Stimulated activated CD4-positive, alpha-beta T cell treated with anti-CD3 and anti-CD28 coated beads, Interleukin-15, amount 100 ng/mL, for 1 hour (primary cell): ENCODE measurements around the gene FBLN7.
"Not testable (repeated sequence)": the region's sequence is repeated elsewhere in the genome, so short reads cannot be mapped to it uniquely, and the experiment has no call there.

ENCODE experiments used
- DNase-seq, 2 donors: peaks; one replicate each; pipeline ENCODE4 v3.0.0-alpha.2; 2020; ENCODE audit warnings: low read depth in 1 of 2, low spot score in 1 of 2

FBLN7 gene, protein sequence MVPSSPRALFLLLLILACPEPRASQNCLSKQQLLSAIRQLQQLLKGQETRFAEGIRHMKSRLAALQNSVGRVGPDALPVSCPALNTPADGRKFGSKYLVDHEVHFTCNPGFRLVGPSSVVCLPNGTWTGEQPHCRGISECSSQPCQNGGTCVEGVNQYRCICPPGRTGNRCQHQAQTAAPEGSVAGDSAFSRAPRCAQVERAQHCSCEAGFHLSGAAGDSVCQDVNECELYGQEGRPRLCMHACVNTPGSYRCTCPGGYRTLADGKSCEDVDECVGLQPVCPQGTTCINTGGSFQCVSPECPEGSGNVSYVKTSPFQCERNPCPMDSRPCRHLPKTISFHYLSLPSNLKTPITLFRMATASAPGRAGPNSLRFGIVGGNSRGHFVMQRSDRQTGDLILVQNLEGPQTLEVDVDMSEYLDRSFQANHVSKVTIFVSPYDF

DNA sequence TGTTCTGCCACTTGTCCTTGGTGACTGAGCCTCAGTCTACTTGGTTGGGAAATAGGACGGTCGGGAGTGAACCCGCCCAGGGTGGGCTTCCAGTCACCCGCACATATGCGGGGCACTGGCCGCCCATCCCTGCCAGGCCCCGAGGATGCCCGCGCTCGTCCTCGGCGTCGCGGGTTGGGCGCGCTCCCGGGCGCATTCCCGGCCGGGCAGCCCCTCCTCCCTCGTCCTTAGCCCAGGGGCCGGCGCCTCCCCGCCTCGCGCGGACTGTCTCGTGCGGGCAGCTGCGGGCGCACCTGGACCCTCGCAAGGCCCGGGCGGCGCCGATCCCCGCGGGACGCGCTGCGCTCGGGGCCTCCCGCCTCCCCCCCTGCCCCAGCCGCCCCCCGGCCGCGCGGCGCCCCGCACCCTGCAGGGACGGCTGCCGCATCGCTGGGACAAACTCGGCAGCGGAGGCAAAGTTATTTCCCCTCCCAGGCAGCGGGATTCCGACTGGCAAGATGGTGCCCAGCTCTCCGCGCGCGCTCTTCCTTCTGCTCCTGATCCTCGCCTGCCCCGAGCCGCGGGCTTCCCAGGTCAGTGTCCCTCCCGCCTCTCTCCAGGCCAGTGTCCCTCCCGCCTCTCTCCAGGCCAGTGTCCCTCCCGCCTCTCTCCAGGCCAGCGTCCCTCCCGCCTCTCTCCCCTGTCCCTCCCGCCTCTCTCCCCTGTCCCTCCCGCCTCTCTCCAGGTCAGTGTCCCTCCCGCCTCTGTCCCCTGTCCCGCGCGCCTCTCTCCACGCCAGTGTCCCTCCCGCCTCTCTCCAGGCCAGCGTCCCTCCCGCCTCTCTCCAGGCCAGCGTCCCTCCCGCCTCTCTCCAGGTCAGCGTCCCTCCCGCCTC is at the start of gene FBLN7:
Gene FBLN7, plus strand, starts transcription at position 227 of the 874 bp plus-strand sequence. Its CDS starts 271 bp downstream, at position 498.
- no peak for DNase-seq

DNA sequence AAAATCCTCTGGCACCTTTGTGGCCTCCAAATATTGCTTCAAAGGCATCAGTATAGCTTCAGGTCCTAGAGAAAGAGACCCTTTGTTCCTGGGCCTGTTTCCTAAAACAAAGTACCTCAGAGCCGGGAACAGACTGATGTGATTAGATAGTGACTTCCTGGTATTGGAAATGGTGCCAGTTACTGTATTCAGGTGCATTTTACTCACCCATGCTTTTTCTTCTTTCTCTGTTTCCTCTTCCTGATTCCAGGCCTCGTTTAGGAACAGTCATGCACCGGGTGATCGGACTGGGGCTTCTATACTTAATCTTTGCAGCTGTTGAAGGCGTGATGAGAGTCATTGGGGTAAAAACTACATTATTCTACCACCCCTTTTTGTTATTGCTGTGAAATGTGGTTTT is 48.8 kb upstream of the FBLN7 start:
- DNase-seq = no peak

DNA sequence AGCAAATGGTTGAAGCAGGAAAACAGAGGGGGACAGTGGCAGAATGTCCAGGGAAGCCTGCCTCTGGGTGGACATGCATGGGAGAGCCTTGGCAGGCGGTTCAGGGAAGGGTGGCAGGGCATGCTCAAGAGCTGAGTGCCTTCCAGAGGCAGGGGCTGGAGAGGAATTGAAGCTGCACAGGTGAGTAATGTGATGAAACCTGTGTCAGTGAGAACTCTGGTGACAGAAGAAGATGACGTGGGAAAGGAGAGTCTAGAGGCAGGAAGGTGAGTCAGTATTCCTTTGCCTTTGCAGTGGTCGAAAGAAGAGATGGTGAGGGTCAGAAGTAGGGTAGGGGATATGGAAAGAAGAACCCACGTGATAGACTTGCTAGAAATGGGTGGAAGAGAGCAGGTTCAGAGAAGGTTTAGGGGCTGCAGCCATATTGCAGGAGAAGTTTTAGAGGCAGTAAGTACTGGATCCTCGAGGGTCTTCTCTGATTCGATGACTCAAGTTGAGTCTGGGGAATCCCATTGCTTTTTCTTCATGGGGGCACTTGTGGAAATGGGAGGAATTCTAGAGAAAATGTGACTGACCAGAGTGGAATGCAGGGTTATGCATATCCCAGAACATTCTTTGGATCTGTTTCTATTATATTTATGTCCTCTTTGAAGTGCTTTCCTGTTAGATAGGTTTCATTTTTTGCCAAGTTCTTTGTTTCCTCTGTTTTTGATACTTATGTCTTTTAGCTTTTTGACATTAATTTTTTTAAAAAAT is 45.7 kb upstream of the FBLN7 start:
- no peak for DNase-seq

DNA sequence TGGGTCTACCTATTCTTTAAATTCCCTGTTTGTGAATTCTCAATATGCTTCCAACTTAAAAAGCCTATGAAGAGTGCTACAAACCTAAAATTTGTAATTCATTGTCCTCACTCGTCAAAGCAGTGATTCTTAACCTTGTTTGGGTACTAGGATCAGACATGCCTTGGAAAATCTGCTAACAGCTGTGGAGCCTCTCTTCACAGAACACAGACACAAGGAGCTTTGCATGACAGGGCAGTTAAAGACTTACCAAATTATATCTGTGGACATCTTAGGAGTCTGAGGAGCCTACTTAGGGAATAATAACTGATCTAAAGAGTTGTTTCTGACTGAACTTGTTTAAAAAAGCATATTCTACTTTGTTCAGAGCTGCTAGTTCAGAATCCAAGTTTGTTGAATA is 45.0 kb upstream of the FBLN7 start:
- no peak for DNase-seq

DNA sequence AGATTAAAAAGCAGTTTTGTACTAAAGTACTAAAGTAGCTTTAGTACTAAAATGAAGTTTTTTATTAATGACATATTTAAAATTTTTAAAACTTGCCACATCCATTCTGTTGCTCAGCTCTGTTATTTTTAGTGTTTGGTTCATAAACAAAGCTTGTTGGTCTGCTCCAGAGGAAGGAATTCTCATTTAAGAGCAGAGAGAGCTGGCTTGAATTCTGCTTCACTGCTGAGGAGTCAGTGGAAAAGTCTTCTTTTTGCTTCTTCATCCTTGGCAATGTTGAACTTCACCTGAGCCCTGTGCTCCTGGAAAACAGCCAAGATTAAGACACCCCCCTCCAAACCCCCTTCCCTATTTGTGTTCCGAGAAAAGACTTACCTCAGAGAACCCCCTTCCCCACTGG is 42.5 kb upstream of the FBLN7 start:
- no peak for DNase-seq

DNA sequence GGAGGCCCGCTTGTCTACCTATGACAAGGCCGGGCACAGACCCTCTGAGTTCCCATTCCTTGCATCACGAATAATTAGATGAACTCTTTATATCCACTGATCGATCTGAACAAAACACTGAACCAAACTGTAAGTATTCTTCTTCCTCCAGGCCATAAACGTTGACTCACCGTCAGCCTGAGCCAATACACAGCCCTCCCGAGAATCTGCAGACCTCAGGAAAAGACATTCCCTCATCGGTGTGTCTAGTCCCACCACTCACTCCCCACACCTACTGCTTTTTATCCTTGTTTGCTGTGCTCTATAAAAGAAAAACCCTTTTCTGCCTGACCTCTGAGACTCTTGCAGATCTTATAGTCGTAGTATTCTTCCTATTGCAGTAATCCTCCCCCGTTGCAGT is 42.1 kb upstream of the FBLN7 start:
- DNase-seq = no peak

DNA sequence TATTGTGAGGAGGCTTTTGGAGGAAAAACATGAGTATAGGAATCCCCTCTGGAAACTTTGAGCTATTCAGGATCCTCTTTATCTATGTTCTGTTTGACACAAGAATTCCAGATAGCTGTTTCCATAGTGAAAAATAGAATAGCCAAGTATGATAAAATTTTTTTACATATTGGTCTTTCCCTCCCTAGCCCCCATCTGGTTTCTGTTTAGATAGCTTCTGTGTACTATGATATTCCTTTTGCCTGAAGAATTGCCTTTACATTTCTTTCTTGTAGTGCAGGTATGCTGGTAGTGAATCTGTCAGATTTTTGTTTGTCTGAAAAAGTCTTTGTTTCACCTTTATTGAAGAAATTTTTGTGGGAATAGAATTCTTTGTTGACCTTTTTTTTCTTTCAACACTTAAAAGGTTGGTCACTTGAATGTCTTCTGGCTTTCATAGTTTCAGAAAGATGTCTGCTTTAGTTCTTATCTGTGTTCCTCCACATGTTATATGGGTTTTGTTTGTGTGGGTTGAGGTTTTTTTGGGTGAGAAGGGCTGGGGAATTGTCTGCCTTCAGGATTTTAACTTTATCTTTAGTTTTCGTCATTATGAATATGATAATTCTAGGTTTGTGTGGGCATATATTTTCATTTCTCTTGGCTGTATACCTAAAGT is 29.9 kb upstream of the FBLN7 start:
- no peak for DNase-seq

DNA sequence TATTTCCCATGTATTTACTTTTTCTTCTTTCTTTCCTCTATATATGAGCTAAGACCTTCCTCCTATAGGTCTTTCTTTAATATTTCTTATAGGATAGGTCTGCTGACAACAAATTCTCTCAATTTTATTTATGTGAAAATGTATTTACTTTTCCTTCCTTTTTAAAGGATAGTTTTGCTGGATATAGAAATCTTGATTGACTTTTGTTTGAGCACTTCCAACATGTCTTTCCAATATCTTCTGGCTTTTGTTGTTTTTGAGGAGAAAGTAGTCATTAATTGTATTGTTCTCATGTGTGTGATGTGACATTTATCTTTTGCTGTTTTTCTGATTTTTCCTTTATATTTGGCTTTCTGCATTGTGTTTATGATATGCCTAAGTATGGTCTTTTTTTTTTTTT is 28.9 kb upstream of the FBLN7 start:
- DNase-seq = no peak

DNA sequence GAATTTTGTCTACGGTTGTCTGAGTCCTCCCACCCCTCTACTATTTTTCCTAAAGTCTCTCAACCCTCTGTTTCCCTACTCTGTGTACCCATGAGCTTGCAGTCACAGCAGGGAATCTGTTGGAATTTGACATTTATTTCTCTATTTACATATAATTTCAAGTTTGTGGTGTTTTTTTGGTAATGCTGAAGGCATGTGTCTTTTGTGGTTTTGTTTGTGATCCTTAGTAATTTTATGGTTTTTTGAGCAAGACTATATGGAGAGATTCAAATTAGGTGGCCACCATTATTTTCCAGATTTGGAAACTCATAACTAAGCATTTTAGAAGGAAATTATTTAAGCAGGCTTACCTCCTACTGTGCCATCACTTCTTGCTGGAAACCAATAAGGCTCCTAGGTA is 27.2 kb upstream of the FBLN7 start:
- DNase-seq = no peak

DNA sequence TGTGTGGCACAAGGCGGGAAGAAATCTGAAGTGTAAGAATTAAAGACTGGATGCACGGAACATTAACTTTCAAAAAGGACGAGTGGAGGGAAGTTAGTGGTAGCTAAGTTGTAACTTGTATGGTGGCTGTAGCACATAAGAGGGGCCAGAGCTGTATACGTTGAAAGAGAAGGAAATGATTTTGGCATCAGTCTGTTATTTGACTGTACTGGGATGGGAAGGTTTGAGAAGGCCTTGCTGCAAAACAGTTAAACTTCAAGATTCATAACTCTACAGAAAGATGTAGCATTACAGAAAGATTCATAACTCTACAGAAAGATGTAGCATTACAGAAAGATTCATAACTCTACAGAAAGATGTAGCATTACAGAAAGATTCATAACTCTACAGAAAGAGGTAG is 24.8 kb upstream of the FBLN7 start:
- not testable (repeated sequence) for DNase-seq

DNA sequence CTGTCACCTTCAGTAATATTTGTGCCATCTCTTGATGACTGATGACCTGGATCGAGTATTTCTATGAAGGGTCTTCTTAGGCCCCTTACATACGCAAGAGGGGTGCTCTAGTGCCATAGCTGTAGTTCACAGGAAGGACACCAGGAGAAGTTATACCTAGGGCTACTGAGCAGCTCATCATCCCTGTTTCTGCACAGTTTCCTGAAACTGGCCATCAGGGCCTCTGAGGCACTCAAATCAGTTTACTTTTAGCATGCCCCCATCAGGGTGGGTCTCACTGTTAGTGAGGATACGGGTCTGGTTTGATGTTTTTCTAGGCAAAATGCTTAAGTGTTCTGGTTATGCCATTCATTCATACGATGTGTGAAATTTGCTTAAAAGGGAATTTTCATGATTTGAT is 20.0 kb upstream of the FBLN7 start:
- no peak for DNase-seq

DNA sequence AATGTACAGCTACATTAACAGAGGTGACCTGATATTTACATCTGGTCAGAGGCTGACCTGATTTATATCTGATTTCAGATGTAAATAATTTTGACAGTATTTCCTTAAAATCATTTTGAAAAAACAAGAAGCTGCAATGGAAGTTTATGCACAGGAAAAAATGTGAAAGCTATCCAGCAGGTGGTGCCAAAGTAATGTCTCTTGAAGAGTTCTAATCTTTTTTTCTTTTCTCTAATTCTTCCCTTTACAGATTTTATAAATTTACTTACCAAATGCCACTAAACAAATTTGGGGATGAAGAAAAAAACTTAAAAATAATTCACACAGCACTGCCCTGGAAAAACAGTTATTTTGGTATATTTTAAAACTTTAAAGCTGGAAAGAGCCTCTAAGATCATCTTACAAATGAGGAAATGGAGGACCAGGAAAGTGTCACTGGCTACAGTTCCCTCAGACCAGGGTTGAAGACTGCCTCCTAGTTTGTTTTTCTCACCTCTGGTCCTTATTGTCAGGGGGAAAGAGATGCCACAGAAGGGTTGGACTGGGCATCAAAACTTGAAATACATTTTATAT is 16.4 kb upstream of the FBLN7 start:
- no peak for DNase-seq

DNA sequence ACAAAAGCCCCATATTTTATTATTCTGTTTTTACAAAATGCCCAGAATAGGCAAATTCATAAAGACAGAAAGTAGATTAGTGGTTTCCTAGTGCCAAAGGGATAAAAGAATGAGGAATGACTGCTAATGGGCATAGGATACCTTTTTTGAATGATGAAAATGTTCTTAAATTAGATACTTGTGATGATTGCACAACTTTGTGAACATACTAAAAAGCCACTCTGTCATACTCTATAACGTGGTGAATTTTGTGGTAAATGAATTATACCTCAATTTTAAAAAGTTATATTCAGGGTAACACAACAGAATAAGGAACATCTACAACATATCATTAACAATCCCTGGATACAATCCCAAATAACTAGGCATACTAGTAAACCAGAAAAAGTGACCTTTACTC is 9.1 kb upstream of the FBLN7 start:
- DNase-seq = no peak

DNA sequence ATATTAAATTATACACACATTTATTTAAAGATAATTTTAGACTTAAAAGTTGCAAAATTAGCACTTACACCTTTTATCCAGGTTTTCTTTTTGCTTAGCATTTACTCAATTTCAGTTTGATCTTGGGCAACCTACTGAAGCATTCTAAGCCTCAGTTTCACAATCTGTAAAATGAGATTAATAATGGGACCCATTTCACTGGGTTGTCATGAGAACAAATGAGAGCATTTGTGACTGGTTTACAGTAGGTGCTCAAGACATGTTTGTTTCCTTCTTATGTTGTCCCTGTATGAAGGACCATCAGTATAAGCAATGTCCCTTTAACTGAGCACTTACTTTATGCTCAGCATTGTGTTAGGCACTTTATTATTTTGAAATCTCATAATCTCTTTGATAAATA is 4.8 kb upstream of the FBLN7 start:
- no peak for DNase-seq

DNA sequence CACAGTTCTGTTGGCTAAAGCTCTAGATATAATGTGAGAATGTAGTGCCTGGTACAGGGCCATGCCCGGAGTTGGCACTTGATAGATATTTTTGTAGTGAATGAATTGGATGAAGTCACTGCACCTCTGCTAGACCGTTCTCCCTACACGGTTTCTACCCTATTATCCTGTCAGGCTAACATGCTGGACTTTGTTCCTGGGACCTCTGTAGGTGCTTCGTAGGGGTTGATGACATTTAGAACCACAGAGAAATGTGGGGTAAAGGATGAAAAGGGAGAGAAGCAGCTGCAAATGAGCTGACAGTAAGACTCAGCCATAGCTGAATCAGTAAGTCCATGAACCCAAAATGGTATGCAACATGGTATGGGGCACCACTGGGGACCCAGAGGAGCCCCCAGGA is 4.1 kb upstream of the FBLN7 start:
- DNase-seq = no peak

DNA sequence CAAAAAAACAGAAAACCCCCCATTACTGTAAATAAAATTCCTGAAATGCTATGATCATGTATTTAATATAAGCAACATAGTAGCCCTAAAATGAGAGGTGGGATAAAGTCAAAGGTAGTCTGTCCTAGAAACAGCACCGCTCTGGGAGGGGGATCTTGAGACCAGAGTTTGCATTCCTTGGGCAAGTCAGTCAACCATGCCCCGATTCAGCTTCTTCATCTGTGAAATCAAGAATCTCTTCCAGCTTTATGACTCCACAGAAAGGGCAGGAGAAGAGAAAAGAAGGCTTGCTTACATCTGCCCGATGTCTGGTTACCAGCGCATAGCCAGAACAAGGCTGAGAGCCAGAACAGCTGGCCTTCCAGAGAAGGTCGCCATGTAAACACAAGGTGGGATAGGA is 2.1 kb upstream of the FBLN7 start:
- DNase-seq = no peak

DNA sequence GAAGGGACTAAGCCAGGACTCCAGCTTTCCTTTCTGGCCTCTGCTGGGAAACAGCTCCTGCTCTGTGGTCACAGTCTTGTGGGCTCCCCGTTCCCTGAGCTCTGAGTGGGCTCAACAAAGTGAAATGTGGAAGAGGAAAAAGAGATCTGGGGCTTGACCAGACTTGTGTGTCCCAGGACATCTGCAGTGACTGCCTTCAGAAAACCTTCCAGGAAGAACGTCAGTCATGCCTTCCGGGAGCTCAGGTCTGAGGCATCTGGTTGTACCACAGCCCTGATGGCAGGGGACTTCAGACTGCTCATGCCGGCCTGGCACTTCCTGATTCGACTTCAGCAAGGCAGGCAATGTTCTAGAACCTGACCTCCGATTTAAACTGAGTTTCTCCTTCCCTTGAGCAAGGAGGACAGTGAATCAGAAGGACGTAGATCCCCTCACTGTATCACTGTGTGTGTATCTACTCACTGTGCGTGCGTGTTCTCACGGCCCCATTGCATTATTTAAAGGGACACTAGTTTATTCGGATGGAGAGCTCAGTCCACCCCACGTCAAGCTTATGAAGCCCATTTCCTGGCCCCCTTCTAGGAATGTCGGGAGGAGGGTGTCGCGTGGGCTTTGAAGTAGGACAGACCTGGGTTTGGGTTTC is 548 bp upstream of the FBLN7 start:
- no peak for DNase-seq

DNA sequence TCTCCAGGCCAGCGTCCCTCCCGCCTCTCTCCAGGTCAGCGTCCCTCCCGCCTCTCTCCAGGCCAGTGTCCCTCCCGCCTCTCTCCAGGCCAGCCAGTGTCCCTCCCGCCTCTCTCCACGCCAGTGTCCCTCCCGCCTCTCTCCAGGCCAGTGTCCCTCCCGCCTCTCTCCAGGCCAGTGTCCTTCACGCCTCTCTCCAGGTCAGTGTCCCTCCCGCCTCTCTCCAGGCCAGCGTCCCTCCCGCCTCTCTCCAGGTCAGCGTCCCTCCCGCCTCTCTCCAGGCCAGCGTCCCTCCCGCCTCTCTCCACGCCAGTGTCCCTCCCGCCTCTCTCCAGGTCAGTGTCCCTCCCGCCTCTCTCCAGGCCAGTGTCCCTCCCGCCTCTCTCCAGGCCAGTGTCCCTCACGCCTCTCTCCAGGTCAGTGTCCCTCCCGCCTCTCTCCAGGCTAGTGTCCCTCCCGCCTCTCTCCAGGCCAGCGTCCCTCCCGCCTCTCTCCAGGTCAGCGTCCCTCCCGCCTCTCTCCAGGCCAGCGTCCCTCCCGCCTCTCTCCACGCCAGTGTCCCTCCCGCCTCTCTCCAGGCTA is 939 bp downstream of the FBLN7 start:
- not testable (repeated sequence) for DNase-seq

DNA sequence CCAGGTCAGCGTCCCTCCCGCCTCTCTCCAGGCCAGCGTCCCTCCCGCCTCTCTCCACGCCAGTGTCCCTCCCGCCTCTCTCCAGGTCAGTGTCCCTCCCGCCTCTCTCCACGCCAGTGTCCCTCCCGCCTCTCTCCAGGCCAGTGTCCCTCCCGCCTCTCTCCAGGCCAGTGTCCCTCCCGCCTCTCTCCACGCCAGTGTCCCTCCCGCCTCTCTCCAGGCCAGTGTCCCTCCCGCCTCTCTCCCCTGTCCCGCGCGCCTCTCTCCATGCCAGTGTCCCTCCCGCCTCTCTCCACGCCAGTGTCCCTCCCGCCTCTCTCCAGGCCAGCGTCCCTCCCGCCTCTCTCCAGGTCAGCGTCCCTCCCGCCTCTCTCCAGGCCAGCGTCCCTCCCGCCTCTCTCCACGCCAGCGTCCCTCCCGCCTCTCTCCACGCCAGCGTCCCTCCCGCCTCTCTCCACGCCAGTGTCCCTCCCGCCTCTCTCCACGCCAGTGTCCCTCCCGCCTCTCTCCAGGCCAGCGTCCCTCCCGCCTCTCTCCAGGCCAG is 1.5 kb downstream of the FBLN7 start:
- DNase-seq = not testable (repeated sequence)
